NCI-H2227 (cell line): ENCODE measurements around the gene IRF3.

Experiments
- DNase-seq: peaks from one replicate; lab custom pipeline; 2025; ENCODE audit not compliant: unreplicated experiment; lab: John Stamatoyannopoulos, UW

Gene IRF3

DNA sequence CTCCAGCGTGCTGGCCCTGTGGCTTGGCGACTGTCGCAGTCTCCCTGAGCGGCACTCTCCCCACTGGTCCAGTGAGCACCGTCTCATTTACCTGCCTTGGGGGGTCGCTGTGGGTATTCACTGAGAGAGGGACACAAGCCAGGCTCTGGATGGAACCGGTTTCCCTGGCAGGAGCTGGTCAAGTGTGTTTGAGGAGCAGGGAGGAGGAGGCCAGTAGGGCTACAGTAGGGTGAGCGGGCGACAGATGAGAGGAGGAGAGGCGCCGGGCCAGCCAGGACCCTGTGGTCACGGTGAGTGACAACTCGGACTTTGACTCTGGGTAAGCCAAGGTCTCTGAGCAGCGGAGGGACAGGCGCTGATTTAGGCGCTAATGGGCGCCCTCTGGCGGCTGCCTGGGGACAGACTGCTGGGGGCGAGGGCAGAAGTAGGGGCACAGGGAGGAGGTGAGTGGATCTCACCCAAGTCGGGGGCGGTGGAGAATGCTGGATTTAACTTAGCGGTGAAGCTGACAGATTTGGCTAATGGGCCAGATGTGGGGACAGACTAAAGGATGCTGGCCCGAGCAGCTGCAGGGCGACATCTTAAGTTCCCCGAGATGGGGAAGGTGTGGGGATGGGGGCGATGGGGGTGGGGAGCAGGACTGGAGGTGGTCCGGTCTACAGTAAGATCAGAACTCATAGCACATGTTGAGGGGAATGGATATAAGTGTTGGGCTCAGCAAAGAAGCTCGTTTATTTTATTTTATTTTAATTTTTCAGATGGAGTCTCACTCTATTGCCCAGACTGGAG is 6.7 kb upstream of the IRF3 start:
- DNase-seq, result peak; percentile 78

DNA sequence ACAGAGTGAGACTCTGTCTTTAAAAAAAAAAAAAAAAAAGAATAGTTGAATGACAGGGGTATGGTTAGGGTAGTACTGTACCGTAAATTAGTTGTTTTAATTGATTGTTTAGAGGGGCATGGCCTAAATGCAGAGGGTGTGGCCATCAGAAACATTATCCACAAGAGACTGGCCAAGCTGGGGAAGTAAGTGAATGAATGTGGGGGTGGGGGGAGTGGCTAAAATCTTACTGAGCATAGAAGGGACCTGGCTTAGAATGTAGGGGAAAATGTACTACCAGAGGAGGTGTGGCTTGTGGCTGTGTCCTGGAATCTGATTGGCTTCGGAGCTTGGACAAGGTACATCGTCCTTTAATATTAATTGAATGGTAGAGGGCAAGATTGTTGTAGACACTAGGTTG is 3.9 kb upstream of the IRF3 start:
- DNase-seq, result no peak

DNA sequence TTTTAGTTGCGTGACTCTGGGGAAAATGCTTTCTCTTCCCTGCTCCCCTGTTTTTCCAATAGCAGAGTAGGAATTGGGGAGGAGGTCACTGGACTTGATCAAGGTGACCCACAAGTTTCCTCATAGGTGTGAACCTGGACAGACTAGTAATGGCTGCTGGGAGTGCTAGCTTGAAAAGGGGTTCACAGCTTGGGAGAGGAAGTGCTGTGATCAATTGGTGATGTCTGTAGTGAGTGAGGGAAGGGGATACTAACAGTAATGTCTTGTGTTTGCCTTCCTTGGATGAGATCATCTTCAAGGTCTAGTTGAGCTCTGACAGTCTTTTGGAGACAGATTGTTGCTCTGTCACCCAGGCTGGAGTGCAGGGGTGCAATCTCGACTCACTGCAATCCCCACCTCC is 1.8 kb upstream of the IRF3 start:
- DNase-seq, result no peak

DNA sequence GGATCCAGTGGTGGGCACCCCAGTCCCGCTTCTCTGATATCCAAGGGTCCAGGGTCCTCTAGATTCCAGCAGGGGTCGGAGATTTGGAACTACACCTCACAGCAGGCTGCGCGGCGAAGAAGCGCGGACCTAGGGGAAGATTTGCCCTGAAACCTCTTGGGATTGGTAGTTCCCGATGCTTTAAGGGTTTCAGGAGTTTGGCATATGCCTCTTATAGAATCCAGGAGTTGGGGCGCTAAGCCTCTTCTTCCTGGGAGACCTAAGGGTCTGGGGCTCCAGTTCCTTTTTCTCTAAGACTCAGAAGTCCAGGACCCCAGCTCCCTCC is 425 bp upstream of the IRF3 start:
- no peak for DNase-seq

DNA sequence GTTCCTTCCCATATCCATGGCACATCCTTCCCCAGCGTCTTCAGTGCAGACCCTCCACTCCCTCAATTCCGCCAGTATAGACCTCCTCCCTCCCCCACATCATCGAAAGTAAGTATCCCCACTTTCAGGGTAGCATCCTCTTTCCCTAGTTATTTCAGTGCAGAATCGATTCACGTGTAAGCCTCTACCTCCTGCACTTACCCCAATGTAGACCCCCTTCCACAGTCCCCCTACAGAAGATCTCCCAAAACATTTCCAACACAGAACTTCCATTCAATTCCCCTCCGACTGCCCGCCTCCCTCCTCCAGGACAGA is 664 bp downstream of the IRF3 start:
- no peak for DNase-seq

DNA sequence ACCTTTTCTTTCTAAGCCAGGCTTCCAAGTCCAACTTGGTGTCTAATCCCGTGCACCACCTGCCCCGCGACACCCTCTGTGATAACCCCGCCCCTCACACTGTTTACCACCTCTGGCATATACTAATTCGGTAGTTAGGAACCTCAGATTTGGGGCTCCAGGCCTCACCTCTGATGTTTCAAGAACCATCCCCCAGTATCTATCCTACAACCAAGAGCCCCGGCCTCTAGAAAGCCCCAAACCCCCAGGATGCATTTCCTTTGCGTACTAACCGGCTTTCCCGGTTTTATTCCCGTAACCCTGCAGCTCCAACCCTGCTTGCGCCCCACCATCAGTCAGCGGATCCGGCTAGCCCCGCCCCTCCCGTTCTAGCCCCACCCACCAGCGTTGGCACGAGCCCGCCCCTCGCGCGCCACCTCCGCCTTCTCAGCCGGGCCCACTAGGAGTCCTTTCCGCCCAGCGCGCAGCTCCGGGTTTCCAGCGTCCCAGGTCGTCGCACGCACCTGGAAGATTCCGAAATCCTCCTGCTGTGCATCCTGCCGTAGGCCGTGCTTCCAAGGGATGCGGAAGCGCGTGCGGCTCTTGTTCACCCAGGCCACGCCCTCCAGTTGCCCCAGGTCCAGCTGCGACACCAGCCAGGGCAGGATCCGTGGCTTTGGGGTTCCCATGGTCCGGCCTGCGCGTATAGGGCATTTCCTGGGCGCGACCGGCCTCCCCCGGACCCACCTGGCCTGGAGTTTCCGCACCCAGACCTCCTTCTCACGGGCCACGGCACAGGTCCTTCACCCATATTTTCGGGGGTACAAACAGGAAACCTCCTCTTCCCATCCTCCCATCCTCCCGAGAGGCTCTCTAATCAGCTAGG is 1.3 kb downstream of the IRF3 start:
- DNase-seq, result peak; percentile 80

DNA sequence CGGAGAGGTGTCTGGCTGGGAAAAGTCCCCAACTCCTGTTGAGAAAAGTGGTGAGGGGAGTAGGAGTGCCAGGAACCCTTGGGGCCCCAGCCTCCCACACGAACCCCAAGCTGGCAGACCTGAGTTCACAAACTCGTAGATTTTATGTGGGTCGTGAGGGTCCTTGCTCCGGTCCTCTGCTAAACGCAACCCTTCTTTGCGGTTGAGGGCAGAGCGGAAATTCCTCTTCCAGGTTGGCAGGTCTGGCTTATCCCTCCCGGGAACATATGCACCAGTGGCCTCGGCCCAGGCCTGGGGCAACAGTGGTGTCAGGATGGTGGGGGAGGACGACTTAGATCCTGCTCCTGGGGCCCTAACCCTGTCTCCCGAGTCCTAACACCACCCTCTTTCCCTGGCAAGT is 2.4 kb downstream of the IRF3 start:
- DNase-seq, result no peak

DNA sequence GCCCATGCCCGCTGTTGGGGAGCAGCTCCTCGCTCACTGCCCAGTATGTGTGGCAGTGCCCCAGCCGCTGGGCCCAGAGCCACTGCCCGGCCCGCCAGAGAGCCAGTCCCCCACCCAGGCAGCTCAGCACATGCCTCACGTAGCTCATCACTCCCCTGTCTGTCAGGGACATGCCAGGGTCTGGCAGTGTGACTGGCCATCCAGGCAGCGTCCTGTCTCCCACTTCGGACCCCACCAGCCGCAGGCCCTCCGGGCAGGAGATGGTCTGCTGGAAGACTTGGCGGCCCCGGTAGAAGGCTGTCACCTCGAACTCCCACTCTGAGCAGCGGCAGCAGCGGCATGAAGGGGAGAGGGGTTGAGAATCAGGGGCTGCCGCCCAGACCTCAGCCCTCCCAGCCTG is 3.6 kb downstream of the IRF3 start:
- no peak for DNase-seq

DNA sequence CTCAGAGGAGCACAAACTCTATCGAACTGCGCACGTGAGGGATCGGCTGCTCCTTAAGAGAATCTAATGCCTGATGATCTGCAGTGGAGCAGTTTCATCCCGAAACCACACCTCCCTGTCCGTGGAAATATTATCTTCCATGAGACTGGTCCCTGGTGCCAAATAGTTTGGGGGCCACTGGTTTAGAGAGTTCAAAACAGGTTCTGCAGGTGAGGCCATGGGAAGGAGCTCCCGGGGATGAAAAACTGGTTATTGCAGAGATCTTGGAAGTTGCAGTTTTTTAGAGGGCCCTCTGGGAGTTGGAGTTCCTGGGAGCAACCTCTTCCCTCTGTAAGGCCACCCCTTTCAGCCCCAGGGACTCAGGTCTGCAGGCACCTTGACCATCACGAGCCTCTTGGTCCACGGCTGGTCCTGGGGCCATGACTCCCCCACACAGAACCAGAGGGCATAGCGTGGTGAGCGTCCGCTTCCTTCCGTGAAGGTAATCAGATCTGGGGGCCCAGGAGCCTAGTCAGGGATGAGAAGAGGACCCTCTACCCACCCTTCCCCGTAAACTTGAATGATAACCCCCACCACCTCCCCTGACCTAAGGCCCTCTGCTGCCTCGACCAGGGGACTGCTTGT is 5.2 kb downstream of the IRF3 start:
- DNase-seq, result no peak

DNA sequence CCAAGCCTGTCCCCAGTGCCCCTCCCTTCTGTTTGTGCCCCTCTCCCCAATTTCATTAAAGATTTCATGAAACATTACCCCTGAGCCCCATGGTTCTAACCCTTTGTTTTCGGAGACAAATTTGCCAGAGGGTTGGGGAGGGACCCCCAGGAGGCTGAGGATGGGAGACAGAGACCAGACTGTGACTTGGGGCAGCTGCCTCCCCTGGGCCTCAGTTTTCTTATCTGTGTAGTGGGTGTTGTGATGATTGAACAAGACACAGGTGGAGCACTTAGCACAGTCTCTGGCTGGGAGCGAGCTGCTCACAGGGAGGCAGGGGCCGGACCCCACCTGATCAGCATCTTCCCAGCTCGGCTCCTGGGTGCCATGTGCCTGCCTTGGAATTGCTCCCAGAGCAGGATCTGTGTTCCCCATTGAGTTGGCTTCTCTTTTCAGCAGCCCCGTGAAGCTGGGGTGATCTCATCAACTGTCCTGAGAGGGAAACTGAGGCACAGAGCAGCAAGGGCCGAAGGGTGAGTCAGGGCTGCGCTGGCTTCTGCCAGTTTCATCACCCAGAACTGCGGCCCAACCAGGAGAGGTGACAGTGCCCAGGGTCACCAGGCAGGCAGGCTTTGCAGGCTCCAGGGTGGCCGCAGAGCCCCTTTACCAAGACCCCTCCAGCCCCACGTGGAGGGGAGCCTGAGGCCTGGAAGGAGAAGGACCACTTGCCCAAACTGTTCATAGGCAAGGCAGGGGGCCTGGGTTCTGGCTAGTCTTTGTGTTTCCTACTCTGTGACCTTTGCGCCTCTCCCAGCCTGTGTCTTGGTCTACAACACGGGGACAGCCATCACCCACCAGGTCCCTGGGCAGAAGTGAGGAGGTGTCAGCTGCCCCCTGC is 6.9 kb downstream of the IRF3 start:
- DNase-seq, result no peak

DNA sequence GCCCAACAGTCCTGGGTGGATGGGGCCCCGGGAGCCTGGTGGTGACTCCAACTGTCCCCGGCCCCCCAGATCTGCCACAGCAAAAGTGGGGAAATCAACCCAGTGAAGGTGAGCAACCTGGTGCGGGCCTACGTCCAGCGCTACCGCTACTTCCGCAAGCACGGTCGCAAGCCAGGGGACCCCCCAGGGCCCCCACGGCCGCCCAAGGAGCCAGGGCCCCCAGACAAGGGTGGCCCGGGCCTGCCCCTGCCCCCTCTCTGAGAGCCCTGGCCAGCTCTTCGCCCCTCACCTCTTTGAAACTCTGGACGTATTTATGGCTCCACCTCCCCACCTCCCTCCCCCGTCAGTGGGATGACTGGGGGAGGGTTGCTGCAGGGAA is 7.5 kb downstream of the IRF3 start:
- no peak for DNase-seq

DNA sequence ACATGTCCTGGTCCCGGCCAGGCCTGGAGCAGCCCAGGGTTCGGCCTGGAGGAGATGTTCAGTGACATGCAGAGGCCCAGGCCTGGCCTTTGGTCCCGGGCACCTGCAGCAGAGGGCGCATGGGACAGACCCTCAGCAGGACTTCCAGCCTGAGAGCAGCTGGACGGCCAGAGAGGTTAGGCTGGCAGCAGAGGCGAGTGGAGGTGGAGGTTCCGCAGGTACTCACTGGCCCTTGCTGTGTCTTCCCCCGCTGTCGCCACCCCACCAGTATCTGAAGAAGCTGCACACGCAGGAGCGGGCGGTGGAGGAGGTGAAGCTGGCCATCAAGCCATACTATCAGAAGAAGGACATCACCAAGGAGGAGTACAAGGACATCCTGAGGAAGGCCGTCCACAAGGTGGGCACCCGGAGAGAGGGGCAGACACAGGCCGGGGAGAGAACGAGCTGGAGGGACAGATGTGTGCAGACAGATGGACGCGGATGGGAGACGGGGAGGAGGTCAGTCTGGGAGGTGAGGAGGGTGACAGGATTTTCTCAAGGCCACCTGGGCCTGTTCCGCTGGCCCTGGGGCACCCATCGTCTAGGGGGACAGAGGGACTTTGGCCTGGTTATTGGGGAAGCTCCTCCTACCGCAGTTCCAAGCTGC is 8.0 kb downstream of the IRF3 start:
- no peak for DNase-seq

DNA sequence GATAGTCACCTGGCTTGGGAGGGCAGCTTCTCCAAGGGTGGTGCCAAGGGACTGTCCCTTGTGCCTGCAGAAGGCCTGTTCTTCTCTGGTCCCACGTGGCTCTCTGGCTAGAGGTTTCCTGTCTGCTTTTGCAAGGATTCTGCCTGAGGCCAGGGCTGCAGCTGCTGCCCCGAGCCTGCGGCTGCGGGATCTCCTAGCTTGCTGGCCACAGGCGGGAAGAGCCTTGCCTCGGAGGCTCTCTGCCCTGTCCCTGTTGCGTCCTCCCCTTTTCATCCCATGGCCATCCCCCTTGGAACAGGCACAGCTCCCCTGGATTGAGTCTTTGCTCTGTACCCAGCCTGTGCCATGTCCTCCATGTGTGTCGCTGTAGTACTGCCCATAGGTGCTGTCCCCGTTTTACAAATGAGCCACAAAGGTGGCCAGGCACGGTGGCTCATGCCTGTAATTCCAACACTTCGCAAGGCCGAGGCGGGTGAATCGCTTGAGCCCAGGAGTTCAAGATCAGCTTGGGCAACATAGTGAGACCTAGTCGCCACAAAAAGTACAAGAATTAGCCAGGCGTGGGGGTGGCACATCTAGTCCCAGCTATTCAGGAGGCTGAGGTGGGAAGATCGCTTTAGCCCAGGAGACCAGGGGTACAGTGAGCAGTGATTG is 9.1 kb downstream of the IRF3 start:
- DNase-seq, result no peak

DNA sequence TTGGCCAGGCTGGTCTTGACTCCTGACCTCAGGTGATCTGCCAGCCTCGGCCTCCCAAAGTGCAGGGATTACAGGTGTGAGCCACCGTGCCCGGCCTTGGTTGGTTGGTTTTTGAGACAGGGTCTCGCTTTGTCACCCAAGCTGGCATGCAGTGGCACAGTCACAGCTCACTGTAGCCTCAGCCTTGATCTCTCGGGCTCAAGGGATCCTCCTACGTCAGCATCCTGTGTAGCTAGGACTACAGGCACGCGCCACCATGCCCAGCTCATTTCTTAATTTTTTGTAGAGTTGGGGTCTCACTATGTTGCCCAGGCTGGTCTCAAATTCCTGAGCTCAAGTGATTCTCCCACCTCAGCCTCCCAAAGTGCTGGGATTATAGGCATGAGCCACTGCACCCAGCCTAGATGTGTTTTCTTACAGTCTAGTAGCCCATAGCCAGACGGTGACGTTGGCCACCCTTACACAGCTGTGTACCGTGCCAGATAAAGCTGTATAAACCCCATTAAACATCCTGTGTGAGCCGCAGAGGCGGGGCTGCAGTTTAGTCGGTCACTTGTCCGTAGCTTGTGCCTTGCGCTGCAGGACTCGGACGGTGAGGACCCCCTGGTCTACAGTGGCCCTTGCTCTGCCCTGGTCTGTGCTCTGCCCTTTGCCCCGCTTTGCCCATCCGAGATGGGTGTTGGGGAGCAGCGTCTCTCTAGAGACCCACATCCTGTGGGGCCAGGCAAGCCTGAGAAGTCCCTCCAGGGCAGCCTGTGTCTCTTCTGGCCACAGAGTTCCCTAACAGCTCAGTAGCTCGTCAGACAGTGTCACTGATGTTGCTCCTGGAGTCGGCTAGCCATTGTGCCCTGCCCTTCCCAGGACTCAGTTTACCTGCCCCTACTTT is 9.8 kb downstream of the IRF3 start:
- DNase-seq, result no peak

DNA sequence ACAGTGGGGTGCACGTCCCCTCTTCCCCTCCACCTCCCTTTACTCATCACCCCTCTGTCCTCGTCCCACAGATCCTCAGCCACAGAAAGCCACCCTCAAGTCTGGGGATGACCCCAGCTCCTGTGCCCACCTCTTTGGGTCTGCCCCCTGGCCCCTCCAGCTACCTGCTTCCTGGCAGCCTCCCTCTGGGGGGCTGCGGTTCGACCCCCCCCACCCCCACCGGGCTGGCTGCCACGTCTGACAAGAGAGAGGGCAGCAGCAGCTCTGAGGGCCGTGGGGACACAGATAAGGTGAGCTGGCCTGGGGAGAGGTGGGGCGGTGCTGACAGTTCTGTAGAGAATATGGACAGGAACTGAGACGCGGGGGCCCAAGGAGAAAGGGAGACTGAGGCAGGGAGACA is 11.1 kb downstream of the IRF3 start:
- no peak for DNase-seq

DNA sequence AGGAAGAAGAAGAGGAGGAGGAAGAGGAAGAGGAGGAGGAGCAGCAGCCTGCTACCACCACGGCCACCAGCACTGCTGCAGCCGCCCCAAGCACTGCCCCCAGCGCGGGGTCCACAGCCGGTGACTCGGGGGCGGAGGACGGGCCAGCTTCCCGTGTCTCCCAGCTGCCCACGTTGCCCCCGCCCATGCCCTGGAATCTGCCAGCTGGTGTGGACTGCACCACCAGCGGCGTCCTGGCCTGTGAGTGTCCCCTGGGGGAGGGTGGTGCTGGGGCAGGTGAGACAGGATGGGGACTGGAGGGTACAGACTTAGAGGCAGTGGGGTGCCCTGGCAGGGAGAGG is 12.2 kb downstream of the IRF3 start:
- DNase-seq, result no peak

DNA sequence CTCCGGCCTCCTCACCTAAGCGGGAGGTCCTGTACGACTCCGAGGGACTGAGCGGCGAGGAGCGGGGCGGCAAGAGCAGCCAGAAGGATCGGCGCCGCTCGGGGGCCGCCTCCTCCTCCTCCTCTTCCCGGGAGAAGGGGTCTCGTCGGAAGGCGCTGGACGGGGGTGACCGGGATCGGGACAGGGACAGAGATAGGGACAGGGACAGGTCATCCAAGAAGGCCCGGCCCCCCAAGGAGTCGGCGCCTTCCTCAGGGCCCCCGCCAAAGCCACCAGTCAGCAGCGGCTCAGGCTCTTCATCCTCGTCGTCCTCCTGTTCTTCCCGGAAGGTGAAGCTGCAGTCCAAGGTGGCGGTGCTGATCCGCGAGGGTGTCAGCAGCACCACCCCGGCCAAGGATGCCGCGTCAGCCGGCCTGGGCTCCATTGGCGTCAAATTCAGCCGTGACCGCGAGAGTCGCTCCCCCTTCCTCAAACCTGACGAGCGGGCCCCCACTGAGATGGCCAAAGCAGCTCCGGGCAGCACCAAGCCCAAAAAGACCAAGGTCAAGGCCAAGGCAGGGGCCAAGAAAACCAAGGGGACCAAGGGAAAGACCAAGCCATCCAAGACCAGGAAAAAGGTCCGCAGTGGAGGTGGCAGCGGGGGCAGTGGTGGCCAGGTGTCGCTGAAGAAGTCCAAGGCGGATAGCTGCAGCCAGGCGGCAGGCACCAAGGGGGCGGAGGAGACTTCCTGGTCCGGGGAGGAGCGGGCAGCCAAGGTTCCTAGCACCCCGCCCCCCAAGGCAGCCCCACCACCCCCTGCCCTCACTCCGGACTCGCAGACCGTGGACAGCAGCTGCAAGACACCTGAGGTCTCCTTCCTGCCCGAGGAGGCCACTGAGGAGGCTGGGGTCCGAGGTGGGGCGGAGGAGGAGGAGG is 12.8 kb downstream of the IRF3 start:
- DNase-seq, result no peak

DNA sequence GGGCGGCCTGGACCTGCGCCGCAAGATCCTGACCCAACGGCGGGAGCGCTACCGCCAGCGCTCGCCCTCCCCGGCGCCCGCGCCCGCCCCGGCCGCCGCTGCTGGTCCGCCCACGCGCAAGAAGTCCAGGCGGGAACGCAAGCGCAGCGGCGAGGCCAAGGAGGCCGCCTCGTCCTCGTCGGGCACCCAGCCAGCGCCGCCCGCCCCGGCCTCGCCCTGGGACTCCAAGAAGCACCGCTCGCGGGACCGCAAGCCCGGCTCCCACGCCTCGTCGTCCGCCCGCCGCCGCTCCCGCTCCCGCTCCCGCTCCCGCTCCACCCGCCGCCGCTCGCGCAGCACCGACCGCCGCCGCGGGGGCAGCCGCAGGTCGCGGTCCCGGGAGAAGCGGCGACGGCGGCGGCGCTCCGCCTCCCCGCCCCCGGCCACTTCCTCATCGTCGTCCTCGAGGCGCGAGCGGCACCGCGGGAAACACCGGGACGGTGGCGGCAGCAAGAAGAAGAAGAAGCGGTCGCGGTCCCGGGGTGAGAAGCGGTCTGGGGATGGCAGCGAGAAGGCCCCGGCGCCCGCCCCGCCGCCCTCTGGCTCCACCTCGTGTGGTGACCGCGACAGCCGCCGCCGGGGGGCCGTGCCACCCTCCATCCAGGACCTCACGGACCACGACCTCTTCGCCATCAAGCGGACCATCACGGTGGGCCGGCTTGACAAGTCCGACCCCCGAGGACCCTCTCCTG is 13.7 kb downstream of the IRF3 start:
- DNase-seq, result no peak
